GM18498 (cell line): ENCODE data around the gene TUBGCP4.
"Not testable (repeated sequence)": the region's sequence is repeated elsewhere in the genome, so short reads cannot be mapped to it uniquely, and the experiment has no call there.

ENCODE experiments used
- ATAC-seq: cut with Tn5 transposase; IDR thresholded peaks from one replicate; pipeline ENCODE4 v1.9.1; 2021; ENCODE audit warnings: mild to moderate bottlenecking, moderate library complexity; ENCODE audit not compliant: unreplicated experiment

Gene TUBGCP4

GRCh38 chr15:43370975-43371974 lies at the start of gene TUBGCP4, which contains the start of gene ZSCAN29:
TSS of gene TUBGCP4 (plus strand) at chr15:43371101. CDS start at chr15:43371355, 254 bp downstream.
TSS of gene ZSCAN29 (minus strand) at chr15:43371043. CDS start at chr15:43369913, 1,130 bp downstream.
- ATAC-seq = peak; percentile 82

- ATAC-seq = no peak
These were observed 45.7 kb upstream of the TUBGCP4 start for GRCh38 chr15:43325039-43325684.

- no peak for ATAC-seq
These were observed 41.5 kb upstream of the TUBGCP4 start for GRCh38 chr15:43329217-43329959.

- ATAC-seq = peak; percentile 91
These were observed 40.7 kb upstream of the TUBGCP4 start, which contains the start of gene LCMT2 for GRCh38 chr15:43329960-43330779. TSS of gene LCMT2 (minus strand) at chr15:43330573. CDS start at chr15:43330489, 84 bp downstream.

GRCh38 chr15:43330780-43331087 lies 40.2 kb upstream of the TUBGCP4 start:
- ATAC-seq = peak; percentile 28

GRCh38 chr15:43346305-43346704 lies 24.6 kb upstream of the TUBGCP4 start:
- no peak for ATAC-seq

GRCh38 chr15:43347114-43347513 lies 23.8 kb upstream of the TUBGCP4 start:
- no peak for ATAC-seq

- ATAC-seq = no peak
These were observed 18.1 kb upstream of the TUBGCP4 start for GRCh38 chr15:43352693-43353382.

GRCh38 chr15:43360821-43361220 lies 10.1 kb upstream of the TUBGCP4 start:
- no peak for ATAC-seq

GRCh38 chr15:43361313-43361903 lies 9.5 kb upstream of the TUBGCP4 start:
- no peak for ATAC-seq

- peak; percentile 39 for ATAC-seq
These were observed 459 bp upstream of the TUBGCP4 start for GRCh38 chr15:43370310-43370974.

- ATAC-seq = no peak
These were observed 5.3 kb downstream of the TUBGCP4 start for GRCh38 chr15:43376017-43376705.

- no peak for ATAC-seq
These were observed 7.7 kb downstream of the TUBGCP4 start for GRCh38 chr15:43378601-43379000.

GRCh38 chr15:43382310-43382709 lies 11.4 kb downstream of the TUBGCP4 start:
- ATAC-seq = no peak

- no peak for ATAC-seq
These were observed 12.2 kb downstream of the TUBGCP4 start for GRCh38 chr15:43383070-43383469.

GRCh38 chr15:43390723-43391122 lies 19.8 kb downstream of the TUBGCP4 start:
- ATAC-seq = no peak

GRCh38 chr15:43393592-43393991 lies 22.7 kb downstream of the TUBGCP4 start:
- ATAC-seq = not testable (repeated sequence)

- no peak for ATAC-seq
These were observed 31.4 kb downstream of the TUBGCP4 start for GRCh38 chr15:43402255-43402654.
